ENCODE results near the gene MMEL1.

Gene MMEL1

GRCh38 chr1:2604844-2605508 lies 27.8 kb downstream of the MMEL1 start:
- no peak for DNase-seq (ENCODE audit: low spot score)

DNA sequence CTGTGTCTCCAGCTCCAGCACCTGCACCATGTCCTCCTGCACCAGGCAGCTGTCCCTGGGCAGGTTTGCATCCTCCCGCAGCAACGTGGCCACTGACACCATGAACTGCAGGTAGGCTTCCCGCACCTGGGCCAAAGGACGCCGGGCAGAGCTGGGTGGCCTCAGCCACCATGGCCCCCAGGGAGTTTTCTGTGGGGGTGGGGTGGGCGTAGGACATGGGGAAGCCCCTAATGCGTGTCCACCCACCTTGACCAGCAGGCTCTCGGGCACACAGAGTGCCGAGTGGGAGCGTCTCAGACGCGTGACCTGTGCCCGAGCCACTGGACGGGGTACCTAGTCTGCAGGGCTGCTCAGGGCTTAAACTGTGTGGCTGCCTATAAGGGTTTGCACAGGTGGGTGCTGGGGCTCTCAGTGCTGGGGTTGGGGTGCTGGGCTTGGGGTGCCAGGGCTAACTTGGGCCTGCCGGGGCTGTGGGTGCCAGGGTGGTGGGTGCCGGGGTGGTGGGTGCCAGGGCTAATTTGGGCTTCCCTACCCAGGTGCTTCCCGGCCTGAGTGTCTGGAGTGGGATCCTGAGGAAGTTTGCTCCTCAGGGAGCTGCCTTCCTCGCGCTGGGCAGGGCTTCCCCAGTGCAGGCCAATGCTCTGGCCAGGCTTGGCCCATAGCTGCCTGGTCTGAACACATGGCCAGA lies 28.5 kb downstream of the MMEL1 start:
- DNase-seq (ENCODE audit: low spot score), result no peak

DNA sequence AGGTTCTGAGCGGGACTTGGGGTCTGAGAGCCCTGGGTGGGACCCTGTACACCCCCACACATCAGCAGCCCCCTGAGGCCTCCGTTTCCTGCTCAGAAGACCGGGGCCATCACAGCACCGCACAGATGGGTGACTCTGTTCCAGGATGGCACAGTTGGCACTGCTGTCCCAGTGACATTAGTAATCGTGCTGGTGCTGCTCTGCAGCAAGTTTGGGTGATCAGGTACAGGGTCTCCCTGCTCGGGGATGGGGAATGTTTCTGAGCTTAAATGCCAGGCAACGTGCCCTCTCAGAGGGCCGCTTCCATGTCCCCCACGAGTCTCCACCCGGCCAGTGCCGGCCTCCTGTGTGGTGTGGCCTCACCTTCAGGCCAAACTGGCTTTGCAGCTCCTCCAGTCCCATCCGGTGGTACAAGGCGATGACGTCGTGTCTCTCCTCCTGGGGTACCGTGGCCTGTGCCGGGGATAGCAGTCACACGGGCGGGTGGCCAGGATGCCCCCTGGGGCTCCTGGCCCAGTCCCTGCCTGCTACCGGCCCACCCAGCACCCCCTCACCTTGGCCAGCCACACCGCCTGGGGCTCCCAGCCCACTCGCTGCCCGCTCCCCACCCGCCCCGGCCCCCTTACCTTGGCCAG lies 29.2 kb downstream of the MMEL1 start:
- DNase-seq (ENCODE audit: low spot score), result no peak

DNA sequence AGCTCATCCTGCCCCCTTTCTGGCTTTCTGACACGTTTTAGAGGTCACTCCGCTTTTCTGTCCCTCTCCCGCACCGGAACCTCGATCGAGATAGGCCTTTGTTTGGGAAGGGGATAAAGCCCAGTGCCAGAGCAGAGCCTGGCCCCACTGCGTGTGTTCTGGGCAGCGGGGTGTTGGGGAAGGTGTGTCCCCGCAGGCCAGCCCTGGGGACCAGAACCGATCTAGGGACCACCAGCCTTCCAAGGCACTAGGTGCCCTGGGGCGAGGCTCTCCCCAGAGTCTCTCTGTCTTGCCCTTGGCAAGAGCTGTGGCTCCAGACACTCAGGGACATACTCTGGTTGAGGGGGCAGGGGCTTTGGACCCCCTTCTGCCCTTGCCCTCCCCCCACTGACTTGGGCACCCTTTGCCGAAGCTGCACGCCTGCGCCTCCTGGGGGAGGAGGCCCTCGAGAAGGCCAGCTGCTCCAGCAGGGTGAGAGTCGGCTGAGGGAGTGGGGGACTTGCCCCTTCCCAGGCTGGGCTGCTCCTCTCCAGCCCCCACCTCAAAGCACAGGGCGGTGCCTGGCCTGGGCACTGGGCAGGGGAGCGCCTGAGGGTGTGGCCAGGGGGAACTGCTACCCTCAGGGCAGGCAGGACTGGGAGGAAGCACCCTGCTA lies 29.8 kb downstream of the MMEL1 start:
- DNase-seq (ENCODE audit: low spot score), result no peak

DNA sequence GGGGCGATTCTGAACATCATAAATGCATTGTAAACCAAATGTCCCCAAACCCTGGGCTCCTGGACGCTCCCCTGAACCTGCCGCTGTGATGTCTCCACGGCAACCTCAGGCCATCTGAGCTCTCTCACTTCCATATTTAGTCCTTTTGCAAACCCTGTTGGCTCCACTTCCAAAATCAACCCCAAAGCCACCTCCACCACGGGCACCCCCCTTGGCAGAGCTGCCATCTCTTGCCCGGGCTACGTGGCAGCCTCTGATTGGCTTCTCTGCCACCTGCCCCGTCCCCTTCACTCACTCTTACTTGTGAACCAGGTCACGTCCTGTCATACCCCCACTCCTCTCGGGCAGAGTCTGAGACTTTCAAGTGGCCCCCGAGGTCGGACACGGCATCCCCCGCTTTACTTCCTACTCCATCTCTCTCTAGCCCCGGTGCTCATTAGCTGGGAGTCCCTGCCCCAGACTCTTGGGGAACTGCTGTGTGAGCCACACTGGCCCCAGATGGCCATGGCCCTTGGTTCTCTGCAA lies 30.4 kb downstream of the MMEL1 start:
- no peak for DNase-seq (ENCODE audit: low spot score)

DNA sequence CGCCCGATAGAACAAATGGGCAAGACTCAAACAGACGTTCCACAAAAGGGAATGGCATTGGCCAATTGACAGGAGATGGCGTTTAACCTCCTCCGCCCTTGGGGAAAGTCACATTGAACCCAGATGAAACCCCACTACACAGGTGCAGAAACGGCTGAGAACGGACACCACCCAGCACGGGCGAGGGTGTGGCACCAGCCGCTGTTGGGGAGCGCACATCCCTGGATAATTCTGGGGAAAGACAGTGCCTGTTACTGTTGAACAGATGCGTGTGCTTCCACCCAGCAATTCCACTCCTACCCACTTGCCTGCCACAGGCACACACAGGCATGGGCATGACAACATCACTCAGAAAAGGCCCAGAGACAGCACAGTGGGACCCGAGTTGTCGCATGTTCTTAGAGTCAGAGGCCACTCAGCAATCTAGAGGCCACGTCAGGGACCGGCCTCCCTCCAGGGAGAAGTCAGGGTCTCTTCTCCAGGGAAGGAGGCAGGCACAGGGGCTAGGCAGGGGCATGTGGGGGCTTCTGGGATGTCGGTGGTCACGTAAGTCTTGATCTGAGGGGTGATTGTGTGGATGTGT lies 31.0 kb downstream of the MMEL1 start:
- no peak for DNase-seq (ENCODE audit: low spot score)

DNA sequence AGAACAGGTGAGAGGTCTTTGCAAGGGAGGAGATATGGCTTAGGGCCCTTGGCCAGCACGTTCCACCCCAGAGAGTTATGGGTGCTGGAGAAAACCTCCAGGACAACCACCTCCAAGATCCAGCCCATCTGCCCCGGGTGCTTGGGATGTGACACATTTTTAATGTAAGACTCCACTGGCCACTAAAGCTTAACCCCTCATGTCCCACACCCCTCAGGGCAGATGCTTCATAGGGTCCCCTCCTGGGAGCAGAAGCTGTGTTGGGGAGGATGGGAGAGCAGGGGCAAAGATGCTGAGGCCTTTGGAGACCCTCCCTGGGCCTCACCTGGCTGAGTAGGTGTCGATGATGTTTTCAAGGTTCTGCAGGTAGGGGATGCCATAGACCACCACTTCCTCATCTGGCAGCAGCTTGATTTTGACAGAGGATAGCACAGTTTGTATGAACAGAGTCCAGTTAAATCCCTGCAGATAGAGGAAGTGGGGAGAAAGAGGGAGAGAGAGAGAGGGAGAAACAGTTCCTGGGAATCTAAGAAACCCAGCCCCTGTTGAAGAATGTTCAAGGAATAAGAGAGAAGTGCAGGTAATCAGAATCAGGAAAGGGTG lies 34.4 kb downstream of the MMEL1 start:
- no peak for DNase-seq (ENCODE audit: low spot score)

DNA sequence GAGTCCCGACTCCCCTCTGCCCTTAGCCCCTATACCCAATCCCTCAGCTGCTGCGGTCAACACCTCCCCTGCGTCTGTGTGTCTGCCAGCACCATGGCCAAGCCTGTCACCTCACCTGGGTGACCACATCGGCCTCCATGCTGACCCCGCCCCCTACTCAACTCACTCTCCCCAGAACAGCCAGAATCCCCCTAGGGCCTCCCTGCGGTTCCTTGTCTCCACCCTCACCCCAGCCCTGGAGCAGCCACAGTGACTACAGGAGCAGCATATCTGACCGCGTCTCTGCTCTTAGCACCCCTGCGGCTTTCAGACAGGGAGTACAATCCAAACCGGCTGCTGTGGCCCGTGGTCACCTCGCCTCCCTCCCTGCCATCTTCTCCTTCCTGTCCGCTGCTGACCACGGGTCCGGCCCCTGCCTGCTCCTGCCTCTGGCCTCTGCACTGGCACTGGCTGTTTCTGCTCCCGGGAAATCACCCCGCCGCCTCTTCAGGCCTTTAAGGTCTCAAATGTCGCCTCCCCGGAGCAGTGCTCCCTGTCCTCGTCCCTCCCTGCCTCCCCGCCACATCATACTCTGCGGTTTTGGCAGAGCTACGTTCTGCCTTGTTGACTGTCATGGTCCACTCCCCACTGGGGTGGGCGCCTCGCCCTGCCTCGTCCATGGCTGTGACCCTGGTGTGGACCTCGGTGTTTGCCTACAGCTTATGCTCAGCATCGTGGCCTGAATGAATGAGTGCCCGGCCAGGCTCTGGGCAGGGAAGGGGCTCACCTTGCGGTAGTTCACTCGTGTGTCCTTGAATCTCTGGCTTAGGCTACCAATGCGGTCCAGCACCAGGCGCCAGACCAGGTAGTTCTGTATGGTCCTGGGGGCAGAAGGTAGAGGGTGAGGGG lies 35.1 kb downstream of the MMEL1 start:
- DNase-seq (ENCODE audit: low spot score), result no peak

- no peak for DNase-seq (ENCODE audit: low spot score)
Observed at GRCh38 chr1:2596530-2597333, 36.1 kb downstream of the MMEL1 start.

GRCh38 chr1:2595812-2596529 lies 36.8 kb downstream of the MMEL1 start:
- no peak for DNase-seq (ENCODE audit: low spot score)

GRCh38 chr1:2595261-2595811 lies 37.5 kb downstream of the MMEL1 start:
- no peak for DNase-seq (ENCODE audit: low spot score)

- no peak for DNase-seq (ENCODE audit: low spot score)
Observed at GRCh38 chr1:2594641-2595131, 38.1 kb downstream of the MMEL1 start.

DNA sequence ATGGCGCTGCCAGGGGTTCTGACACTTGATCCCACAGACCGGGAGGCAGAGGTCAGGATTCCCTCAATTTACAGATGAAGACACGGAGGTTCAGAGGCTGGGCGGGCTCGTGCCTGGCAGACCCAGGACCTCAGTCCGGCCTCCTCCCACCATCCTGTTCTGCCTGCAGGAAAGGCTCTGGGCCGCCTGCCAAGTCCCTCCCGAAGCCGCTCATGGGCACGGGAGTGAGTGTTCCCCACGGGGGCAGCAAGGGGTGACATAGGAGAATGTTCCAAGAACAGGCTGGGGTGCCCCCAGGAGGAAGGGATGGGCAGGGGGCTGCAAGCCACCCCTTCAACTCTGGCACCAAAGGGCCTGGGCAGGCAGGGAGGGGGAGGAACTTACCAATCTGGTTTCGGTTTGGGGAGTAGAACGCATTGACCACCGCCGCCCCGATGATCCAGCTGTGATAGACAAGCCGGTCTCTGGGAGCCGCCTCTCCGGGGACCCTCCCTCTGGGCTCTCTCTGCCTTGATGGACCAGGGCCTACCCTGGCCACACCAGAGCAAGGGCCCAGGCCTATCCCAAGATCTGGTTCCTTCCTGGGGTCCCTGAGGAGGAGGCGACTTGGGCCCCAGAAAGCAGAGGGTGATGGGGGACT lies 38.7 kb downstream of the MMEL1 start:
- no peak for DNase-seq (ENCODE audit: low spot score)

DNA sequence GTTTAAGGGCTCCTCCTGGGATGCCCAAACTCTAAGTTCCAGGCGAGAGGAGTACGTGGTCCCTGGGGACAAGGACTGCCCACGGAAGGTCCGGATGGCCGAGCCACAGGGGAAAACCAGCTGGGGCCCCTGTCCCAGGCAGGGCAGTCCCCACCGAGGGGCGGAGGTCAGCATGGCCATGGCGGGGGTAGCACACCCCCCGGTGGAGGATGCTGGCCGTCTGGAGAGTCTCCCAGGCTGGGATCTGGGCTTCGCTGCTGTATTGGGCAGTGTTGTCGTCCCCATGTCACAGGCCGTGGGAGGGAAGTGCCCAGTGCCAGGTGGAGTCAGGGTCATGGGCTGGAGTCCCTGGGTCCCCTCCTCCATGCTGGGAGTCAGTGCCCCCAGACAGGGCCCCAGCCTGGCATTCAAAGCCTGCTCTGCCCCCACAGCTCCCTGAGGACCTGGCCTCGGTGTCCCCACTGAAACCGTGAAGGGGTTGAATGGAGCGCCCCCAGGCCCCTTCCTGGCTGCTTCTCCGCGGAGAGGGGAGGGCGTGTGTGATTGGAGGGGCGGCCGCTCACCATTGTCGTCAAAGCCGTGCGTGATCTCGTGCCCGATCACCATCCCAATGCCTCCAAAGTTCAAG lies 39.5 kb downstream of the MMEL1 start:
- no peak for DNase-seq (ENCODE audit: low spot score)

DNA sequence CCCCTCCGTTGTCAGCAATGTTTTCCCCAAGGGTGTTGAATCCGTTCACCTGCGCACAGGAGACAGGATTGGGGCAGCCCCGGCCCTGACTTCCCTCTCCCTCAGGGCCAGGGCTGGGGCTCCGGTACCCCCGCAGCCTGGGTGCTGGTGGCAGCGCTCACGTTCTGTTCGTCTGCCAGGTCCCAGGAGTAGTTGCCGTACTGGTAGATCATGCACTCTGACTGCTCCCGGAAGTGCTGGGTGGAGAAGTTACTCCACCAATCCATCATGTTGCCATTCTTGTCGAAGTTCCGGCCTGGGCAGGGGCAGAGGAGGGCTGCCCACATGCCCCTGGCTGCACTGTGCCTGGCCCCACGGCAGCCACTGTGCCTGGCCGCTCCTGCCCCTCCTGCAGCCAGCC lies 40.1 kb downstream of the MMEL1 start:
- no peak for DNase-seq (ENCODE audit: low spot score)

DNA sequence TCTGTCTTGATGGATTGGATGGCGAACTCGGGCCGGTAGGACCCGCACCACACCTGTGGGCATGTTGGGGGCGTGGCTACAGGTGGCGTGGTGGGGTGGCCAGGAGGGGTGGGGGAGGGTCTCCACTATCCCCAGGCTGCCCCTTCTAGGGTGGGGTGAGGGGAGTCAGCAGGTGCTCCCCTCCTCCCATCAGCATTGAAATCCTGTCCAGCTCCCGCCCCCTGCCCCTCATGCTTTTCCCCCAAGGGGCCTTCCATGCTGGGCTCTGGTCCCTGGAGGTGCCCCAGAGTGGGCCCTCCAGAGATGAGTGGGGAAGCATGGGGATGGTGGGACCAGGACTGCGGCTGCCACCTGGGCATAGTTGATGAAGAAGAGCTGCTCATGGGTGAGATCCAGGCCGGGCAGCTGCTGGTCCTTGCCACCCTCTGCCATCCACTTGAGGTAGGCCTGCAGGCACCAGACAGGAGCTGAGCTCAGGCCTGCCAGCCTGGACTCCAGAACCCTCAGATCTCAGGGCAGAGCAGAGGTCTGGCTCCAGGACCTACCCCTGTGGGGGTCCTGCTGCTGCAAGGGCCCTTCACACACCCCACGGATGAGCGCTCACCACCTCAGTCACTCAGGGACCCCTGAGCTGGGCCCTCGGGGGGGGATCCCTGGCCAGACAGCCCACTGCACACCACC lies 41.1 kb downstream of the MMEL1 start:
- no peak for DNase-seq (ENCODE audit: low spot score)

GRCh38 chr1:2591233-2591580 lies 41.6 kb downstream of the MMEL1 start:
- no peak for DNase-seq (ENCODE audit: low spot score)

All from GM03348 (cell line).